WTC11 (cell line): ENCODE data around the gene ZNF20. TPM values are rescaled to one million over a fixed set of nuclear protein-coding genes. Genes with fewer than 3 reads are reported as not detected.

ENCODE experiments used
- ATAC-seq: fragments of 200-7000 bp; cut with Tn5 transposase; 2 replicates; pipeline ENCODE4 v1.10.0; 2021; ENCODE audit warnings: mild to moderate bottlenecking, moderate library complexity
- CTCF ChIA-PET: fragments of 300-600 bp; sonication (Branson Sonifier 250); formaldehyde crosslinking; loops from one replicate; lab custom pipeline; 2021; ENCODE audit warnings: antibody characterized with exemption; lab: Charles Lee
- POLR2A ChIA-PET: fragments of 350-600 bp; sonication (Branson Sonifier 250); formaldehyde crosslinking; loops from one replicate; lab custom pipeline; 2021; ENCODE audit warnings: antibody characterized with exemption; lab: Charles Lee
- DNase-seq: peaks from one replicate; pipeline ENCODE4 v3.0.0; 2021; ENCODE audit warnings: low spot score
- H3K27ac Mint-ChIP-seq: 2 replicates; pipeline ENCODE4 v1.8.0; 2021; ENCODE audit warnings: mixed read lengths
- H3K27me3 Mint-ChIP-seq: 2 replicates; pipeline ENCODE4 v1.8.0; 2021; ENCODE audit warnings: low read depth, mild to moderate bottlenecking, moderate library complexity, mixed read lengths
- H3K36me3 Mint-ChIP-seq: 2 replicates; pipeline ENCODE4 v1.8.0; 2021; ENCODE audit warnings: mixed read lengths
- H3K4me1 Mint-ChIP-seq: 2 replicates; pipeline ENCODE4 v1.8.0; 2022; ENCODE audit warnings: mixed read lengths
- H3K4me3 Mint-ChIP-seq: 2 replicates; pipeline ENCODE4 v1.8.0; 2021; ENCODE audit warnings: mild to moderate bottlenecking, moderate library complexity, mixed read lengths
- H3K9me3 Mint-ChIP-seq: 2 replicates; pipeline ENCODE4 v1.8.0; 2021; ENCODE audit warnings: mixed read lengths
- CTCF ChIP-seq: fragments of 200-600 bp; IDR thresholded peaks from 2 replicates; pipeline ENCODE4 v1.8.0; 2022; ENCODE audit warnings: antibody characterized with exemption
- FOXK1 ChIP-seq: sonication (generic); formaldehyde crosslinking; IDR thresholded peaks from 2 replicates; pipeline ENCODE4 v1.8.0; 2022; ENCODE audit warnings: mild to moderate bottlenecking, moderate library complexity, missing genetic modification reagents
- NFE2L1 ChIP-seq: sonication (generic); formaldehyde crosslinking; IDR thresholded peaks from 2 replicates; pipeline ENCODE4 v1.8.1; 2023; ENCODE audit warnings: missing genetic modification reagents
- NFYB ChIP-seq: sonication (generic); formaldehyde crosslinking; conservative IDR thresholded peaks from 2 replicates; pipeline ENCODE4 v1.8.0; 2022; ENCODE audit warnings: low read depth, missing genetic modification reagents
- PRDM15 ChIP-seq: sonication (generic); formaldehyde crosslinking; IDR thresholded peaks from 2 replicates; pipeline ENCODE4 v1.8.0; 2022; ENCODE audit warnings: missing genetic modification reagents
- PREB ChIP-seq: sonication (generic); formaldehyde crosslinking; IDR thresholded peaks from 2 replicates; pipeline ENCODE4 v1.8.1; 2022; ENCODE audit warnings: mild to moderate bottlenecking, missing genetic modification reagents, moderate library complexity, borderline replicate concordance
- ZNF425 ChIP-seq: fragments of 250-450 bp; sonication (Bioruptor Pico); conservative IDR thresholded peaks from 2 replicates; pipeline ENCODE4 v1.9.0; 2021; ENCODE audit warnings: mild to moderate bottlenecking
- total RNA-seq: library from RNA; stranded (reverse); gene quantifications from 3 replicates; pipeline ENCODE4 v1.2.3, GENCODE V29; 2021
- TF ChIP-seq, protein P1 (sequence below): sonication (generic); formaldehyde crosslinking; IDR thresholded peaks from 2 replicates; pipeline ENCODE4 v1.8.1; 2023; ENCODE audit warnings: mild to moderate bottlenecking, missing genetic modification reagents, moderate library complexity
- TF ChIP-seq, protein P2 (sequence below): sonication (generic); formaldehyde crosslinking; IDR thresholded peaks from 2 replicates; pipeline ENCODE4 v1.8.0; 2023; ENCODE audit warnings: missing genetic modification reagents

The ZNF20 gene
- total RNA-seq, 1 experiment from 2014 or later = 7.8 TPM

DNA sequence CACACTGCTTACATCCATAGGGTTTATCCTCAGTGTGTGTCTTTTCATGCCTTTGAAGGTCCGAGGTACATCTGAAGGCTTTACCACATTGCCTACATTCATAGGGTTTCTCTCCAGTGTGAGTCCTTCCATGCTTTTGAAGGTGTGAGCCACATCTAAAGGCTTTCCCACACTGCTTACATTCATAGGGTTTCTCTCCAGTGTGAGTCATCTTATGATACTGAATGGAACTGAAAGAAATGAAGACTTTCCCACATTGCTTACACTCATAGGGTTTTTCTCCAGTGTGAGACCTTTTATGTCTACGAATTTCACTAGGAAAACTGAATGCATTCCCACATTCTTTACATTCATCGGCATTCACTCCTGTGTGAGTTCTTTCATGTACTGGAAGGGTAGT, 7.1 kb downstream of the ZNF20 start:
- H3K27ac Mint-ChIP-seq = no peak overlapping the region
- ATAC-seq = no peak
- ChIA-PET CTCF (no interaction called here), POLR2A (interaction anchor here (0.5 kb wide), 1 partner anchor 16 kb away, joined by 3 read pairs; no protein-coding TSS in a partner anchor)
- no peak for DNase-seq
- peaks cover 8% of the 10 kb centered on the region for H3K4me1 Mint-ChIP-seq
- H3K9me3 Mint-ChIP-seq = peaks cover 48% of the 10 kb centered on the region
- H3K27me3 Mint-ChIP-seq = peaks cover 7% of the 10 kb centered on the region
- peaks cover 77% of the 10 kb centered on the region for H3K36me3 Mint-ChIP-seq
- TF ChIP-seq, protein P1, sequence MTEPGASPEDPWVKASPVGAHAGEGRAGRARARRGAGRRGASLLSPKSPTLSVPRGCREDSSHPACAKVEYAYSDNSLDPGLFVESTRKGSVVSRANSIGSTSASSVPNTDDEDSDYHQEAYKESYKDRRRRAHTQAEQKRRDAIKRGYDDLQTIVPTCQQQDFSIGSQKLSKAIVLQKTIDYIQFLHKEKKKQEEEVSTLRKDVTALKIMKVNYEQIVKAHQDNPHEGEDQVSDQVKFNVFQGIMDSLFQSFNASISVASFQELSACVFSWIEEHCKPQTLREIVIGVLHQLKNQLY (CRISPR knock-in tag) = no peak
- no peak for TF ChIP-seq ZNF425 (CRISPR knock-in tag)
- no peak overlapping the region for H3K4me3 Mint-ChIP-seq

GRCh38 chr19:12126707-12127106, 13.4 kb downstream of the ZNF20 start:
- 0 out of 2 replicates have a peak, but pooled peaks cover 4% of the 10 kb centered on the region for H3K4me1 Mint-ChIP-seq
- H3K36me3 Mint-ChIP-seq = peaks cover 27% of the 10 kb centered on the region
- POLR2A ChIA-PET = interaction anchor here (1.0 to 1.6 kb wide), 2 partner anchors 11 to 67 kb away, joined by 3 to 5 read pairs; no protein-coding TSS in a partner anchor
- no peak overlapping the region for H3K4me3 Mint-ChIP-seq
- no peaks in the 10 kb centered on the region; the same call in 1 of the 2 replicates for H3K27me3 Mint-ChIP-seq
- no peak for TF ChIP-seq PREB (CRISPR knock-in tag)
- TF ChIP-seq, protein P2, sequence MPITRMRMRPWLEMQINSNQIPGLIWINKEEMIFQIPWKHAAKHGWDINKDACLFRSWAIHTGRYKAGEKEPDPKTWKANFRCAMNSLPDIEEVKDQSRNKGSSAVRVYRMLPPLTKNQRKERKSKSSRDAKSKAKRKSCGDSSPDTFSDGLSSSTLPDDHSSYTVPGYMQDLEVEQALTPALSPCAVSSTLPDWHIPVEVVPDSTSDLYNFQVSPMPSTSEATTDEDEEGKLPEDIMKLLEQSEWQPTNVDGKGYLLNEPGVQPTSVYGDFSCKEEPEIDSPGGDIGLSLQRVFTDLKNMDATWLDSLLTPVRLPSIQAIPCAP (CRISPR knock-in tag) = no peak
- peak; percentile 39; the same call in 1 of the 2 replicates for TF ChIP-seq CTCF
- TF ChIP-seq ZNF425 (CRISPR knock-in tag) = no peak
- 0 out of 2 replicates have a peak overlapping the region, but pooled peaks have one; percentile 37 for H3K27ac Mint-ChIP-seq
- ATAC-seq (peak; percentile 53), DNase-seq (peak; percentile 22)
- CTCF ChIA-PET = interaction anchor here (0.5 to 5.5 kb wide), 22 partner anchors 9 to 539 kb away, joined by 3 to 39 read pairs (median 5); partner anchors contain the start of genes MAN2B1, WDR83, ZNF136 and ZNF20
- peaks cover 19% of the 10 kb centered on the region for H3K9me3 Mint-ChIP-seq

DNA sequence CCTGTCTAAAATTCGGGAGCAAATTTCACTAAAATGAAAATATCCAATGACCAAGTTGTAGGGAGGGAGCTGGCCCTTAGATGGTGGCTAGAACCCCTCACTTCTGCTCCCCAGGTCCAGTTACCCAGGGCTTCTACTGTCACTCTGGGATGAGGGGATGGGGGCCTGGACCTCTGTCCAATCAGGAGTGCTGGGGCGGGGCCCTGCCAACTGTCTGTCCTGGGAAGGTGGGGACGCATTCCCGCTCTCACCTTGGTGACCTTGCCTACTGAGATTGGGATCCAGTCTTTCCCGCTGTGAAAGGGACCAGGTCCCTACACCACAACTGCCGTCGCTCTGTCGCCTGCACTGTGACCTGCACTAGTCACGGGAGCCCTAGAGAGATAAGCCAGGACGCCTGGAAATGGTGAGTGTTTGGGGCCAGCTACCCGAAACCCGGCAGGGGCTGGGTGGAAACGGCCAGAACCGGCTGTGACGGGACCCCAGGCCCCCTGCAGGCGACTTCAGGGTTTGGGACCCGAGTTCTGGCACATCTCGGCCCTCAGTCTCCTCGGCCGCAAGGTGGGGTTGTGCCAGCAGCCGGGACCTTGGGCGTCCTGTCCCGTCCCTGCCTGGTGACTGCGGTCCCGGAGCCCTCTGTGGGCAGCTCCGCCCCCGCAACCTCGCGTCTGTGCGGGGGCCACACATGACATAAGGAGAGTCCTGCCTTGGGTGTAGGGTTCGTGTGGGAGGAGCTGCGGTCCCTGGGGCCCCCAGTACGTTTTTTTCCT, 22.8 kb downstream of the ZNF20 start:
- Mint-ChIP-seq H3K4me1 (no peaks in the 10 kb centered on the region), H3K9me3 (peaks cover 12% of the 10 kb centered on the region), H3K4me3 (no peak overlapping the region), H3K36me3 (peaks cover 39% of the 10 kb centered on the region), H3K27ac (peak overlapping the region; percentile 76; the same call in 1 of the 2 replicates), H3K27me3 (no peaks in the 10 kb centered on the region; the same call in 1 of the 2 replicates)
- ChIA-PET CTCF (interaction anchor here (0.6 to 2.6 kb wide), 5 partner anchors 9 to 194 kb away, joined by 3 to 12 read pairs (median 4); no protein-coding TSS in a partner anchor), POLR2A (interaction anchor here (0.6 to 0.7 kb wide), 2 partner anchors 51 to 105 kb away, joined by 6 read pairs; no protein-coding TSS in a partner anchor)
- ATAC-seq (peak; percentile 63), DNase-seq (peak; percentile 40)
- TF ChIP-seq PRDM15 (CRISPR knock-in tag) (no peak), FOXK1 (no peak), NFE2L1 (no peak), NFYB (CRISPR knock-in tag) (no peak; the same call in 1 of the 2 replicates)
